DND-41 (cell line): Measurements from ENCODE around the gene PPM1F.
"Not testable (repeated sequence)": the region's sequence is repeated elsewhere in the genome, so short reads cannot be mapped to it uniquely, and the experiment has no call there.

ENCODE experiments used
- CTCF ChIP-seq: IDR thresholded peaks from 2 replicates; pipeline ENCODE4 v1.5.1; 2012; ENCODE audit warnings: borderline replicate concordance, low read length, moderate library complexity, mild to moderate bottlenecking; ENCODE audit not compliant: poor library complexity, severe bottlenecking; ENCODE audit errors: extremely low read depth
- EZH2 ChIP-seq: IDR thresholded peaks from 3 replicates; pipeline ENCODE4 v1.6.1; 2012; ENCODE audit warnings: borderline replicate concordance, low read depth, mild to moderate bottlenecking, moderate library complexity, low read length, inconsistent platforms; ENCODE audit not compliant: severe bottlenecking

GRCh38 chr22:21883930-21884329 is 68.7 kb downstream of the PPM1F start:
- not testable (repeated sequence) for TF ChIP-seq EZH2, CTCF
